AG10803 (cell line): ENCODE data around the gene CBARP.

Source experiments
- DNase-seq: peaks from one replicate; pipeline ENCODE4 v3.0.0; 2010; ENCODE audit warnings: low read depth
- H3K4me3 ChIP-seq: 2 replicates; pipeline ENCODE4 v1.5.1; 2011; ENCODE audit warnings: mild to moderate bottlenecking, low read length, control low read depth
- CTCF ChIP-seq: conservative IDR thresholded peaks from 2 replicates; pipeline ENCODE4 v1.5.1; 2011; ENCODE audit warnings: mild to moderate bottlenecking, low read length, control low read depth, inconsistent platforms

CBARP gene

GRCh38 chr19:1228161-1228957 lies 9.4 kb downstream of the CBARP start:
- no peak for TF ChIP-seq CTCF
- no peak for DNase-seq
- H3K4me3 ChIP-seq, result no peak overlapping the region

- TF ChIP-seq CTCF, result no peak
- DNase-seq, result no peak
- no peak overlapping the region for H3K4me3 ChIP-seq
Observed at GRCh38 chr19:1227304-1228054, 10.3 kb downstream of the CBARP start.

DNA sequence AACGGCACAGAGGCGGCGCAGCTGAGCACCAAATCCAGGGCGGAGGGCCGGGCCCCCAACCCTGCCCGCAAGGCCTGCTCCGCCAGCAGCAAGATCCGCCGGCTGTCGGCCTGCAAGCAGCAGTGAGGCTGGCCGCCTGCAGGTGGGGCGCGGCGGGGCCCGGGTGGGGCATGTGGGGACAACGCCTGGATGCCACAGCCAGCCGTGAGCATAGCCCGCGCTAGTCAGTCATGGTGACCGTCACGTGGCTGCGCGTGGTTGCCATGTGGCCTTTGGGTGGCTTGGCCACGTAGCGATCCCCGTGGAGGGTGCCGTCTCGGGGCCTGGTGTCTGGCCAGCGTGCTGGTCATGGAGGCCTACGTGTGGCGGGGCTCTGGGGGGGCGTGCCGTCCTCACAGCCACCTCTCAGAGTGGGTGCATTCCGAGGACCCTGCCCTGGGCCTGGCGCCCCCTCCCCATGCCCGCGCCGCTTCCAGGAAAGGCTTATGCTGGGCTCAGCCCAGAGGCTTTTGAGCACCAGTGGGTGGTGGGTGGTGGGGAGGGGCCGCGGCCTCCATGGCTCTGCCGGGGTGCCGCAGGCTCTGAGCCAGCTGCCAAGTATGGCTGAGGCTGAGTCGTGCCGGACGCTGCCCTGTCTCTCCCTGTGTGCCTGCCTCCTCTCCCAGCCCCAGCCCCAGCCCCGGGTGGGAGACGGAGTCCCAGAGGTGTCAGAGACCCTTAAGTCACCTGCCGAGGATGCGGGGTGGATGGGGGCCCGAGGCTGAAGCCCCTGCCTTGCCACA lies 11.1 kb downstream of the CBARP start:
- no peak overlapping the region for H3K4me3 ChIP-seq
- TF ChIP-seq CTCF, result no peak
- DNase-seq, result no peak

DNA sequence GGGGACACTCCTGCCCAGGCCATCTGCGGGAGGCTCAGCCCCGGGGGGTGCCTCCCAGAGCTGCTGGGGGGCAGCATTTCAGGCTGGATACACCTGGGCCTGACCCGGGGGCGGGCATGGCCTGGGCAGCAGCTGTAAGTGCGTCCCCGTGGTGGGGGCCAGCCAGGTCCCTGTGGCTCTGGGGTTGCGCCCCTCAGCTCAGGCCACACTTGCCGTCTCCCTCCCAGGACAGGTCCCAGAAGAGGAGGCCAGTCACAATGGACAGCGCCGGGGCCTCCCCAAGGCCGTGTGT lies 11.6 kb downstream of the CBARP start:
- DNase-seq, result no peak
- no peak overlapping the region for H3K4me3 ChIP-seq
- TF ChIP-seq CTCF, result no peak

DNA sequence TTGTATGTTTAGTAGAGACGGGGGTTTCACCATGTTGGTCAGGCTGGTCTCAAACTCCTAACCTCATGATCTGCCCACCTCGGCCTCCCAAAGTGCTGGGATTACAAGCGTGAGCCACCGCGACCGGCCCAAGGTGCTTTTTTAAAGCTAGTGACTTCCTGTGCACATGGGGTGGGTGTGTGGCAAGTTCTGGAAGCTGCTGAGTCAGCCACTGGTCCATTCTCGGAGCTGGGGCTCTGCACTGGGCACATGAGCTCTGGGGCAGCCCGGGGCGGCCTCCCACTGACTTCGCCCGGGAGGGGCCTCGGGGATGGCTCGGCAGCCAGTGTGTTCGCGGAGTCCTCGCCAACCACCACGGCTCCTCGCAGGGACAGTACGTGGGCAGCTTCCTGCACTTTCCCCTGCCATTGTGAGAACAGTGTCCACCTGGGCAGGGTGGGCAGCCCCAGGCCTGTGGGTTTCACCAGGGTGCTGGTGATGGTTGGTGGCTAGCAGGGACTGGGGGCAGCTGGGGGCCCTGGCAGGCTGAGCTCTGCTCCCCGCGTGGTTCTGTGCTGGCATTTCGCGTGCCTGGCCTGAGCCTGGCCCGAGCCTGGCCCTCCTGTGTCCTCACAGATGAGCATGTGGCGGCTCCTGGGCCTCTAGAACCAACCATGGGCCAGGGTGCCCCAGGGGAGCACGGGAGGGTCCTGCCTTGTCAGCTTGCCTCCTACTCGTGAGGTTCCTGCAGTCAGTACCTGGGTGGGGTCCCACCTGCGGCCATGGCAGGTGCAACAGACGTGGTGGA lies 12.2 kb downstream of the CBARP start:
- no peak for TF ChIP-seq CTCF
- no peak for DNase-seq
- no peak overlapping the region for H3K4me3 ChIP-seq

GRCh38 chr19:1224847-1225246 lies 13.0 kb downstream of the CBARP start:
- no peak for TF ChIP-seq CTCF
- H3K4me3 ChIP-seq, result no peak overlapping the region
- DNase-seq, result no peak
